Measurements from ENCODE around the gene CYB561D2.
"Not testable (repeated sequence)": the region's sequence is repeated elsewhere in the genome, so short reads cannot be mapped to it uniquely, and the experiment has no call there.

DNA sequence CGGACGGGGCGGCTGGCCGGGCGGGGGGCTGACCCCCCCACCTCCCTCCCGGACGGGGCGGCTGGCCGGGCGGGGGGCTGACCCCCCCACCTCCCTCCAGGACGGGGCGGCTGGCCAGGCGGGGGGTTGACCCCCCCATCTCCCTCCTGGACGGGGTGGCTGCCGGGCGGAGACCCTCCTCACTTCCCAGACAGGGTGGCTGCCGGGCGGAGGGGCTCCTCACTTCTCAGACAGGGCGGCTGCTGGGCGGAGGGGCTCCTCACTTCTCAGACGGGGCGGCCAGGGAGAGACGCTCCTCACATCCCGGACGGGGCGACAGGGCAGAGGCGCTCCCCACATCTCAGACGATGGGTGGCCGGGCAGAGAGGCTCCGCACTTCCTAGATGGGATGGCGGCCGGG, 38.6 kb upstream of the CYB561D2 start:
- not testable (repeated sequence) for TF ChIP-seq POLR2A (IDR thresholded peaks at IDR 0.05)
- TF ChIP-seq, protein P1, sequence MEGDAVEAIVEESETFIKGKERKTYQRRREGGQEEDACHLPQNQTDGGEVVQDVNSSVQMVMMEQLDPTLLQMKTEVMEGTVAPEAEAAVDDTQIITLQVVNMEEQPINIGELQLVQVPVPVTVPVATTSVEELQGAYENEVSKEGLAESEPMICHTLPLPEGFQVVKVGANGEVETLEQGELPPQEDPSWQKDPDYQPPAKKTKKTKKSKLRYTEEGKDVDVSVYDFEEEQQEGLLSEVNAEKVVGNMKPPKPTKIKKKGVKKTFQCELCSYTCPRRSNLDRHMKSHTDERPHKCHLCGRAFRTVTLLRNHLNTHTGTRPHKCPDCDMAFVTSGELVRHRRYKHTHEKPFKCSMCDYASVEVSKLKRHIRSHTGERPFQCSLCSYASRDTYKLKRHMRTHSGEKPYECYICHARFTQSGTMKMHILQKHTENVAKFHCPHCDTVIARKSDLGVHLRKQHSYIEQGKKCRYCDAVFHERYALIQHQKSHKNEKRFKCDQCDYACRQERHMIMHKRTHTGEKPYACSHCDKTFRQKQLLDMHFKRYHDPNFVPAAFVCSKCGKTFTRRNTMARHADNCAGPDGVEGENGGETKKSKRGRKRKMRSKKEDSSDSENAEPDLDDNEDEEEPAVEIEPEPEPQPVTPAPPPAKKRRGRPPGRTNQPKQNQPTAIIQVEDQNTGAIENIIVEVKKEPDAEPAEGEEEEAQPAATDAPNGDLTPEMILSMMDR (IDR thresholded peaks at IDR 0.05): not testable (repeated sequence)
